HepG2 (cell line): Measurements from ENCODE around the gene POMT2. TPM values are rescaled to one million over a fixed set of nuclear protein-coding genes. Genes with fewer than 3 reads are reported as not detected.
"Not testable (repeated sequence)": the region's sequence is repeated elsewhere in the genome, so short reads cannot be mapped to it uniquely, and the experiment has no call there.

Experiments
- ATAC-seq: fragments of 200-7000 bp; cut with Tn5 transposase; 3 replicates; pipeline ENCODE4 v1.9.1; 2020; ENCODE audit warnings: mild to moderate bottlenecking, moderate library complexity
- BruUV-seq: library from RNA; stranded (reverse); fragments of 400-500 nt; replicated peaks from 2 replicates; lab custom pipeline; 2021; lab: Mats Ljungman, UMichigan
- CTCF ChIA-PET: fragments of 300-600 bp; formaldehyde crosslinking; extraction: SDS; loops from one replicate; lab custom pipeline; 2021; ENCODE audit warnings: low total read pairs, inconsistent platforms, low intra/inter-chr PET ratio; lab: Yijun Ruan, JAX
- POLR2A ChIA-PET: fragments of 350-600 bp; sonication (Branson Sonifier 250); formaldehyde crosslinking; loops from one replicate; lab custom pipeline; 2020; ENCODE audit warnings: antibody characterized with exemption, inconsistent platforms; lab: Yijun Ruan, JAX
- DNase-seq: peaks from one replicate; pipeline ENCODE4 v3.0.0-alpha.2; 2015; ENCODE audit warnings: low spot score
- FAIRE-seq: peaks from 3 replicates; lab custom pipeline; 2011; peaks lifted over from hg19 to GRCh38; lab: Jason Lieb, UNC
- H2AFZ ChIP-seq: one replicate; pipeline ENCODE4 v1.6.1; 2011; ENCODE audit warnings: low read length, inconsistent platforms
- H3K27ac ChIP-seq: fragments of 300-600 bp; 3 replicates; pipeline ENCODE4 v1.8.0; 2011; ENCODE audit warnings: mixed run types, mild to moderate bottlenecking, mixed read lengths, low read length, inconsistent platforms; ENCODE audit not compliant: insufficient read depth; ENCODE audit errors: extremely low read length
- H3K27me3 ChIP-seq, 2 experiments: fragments of 200-600 bp in 1 of 2; 2 replicates in 1 of 2; 3 replicates in 1 of 2; pipeline versions ENCODE4 v1.6.0 to v1.8.0; 2011; ENCODE audit warnings: low read length in 2 of 2, mild to moderate bottlenecking in 2 of 2, moderate library complexity in 2 of 2, inconsistent platforms in 1 of 2; ENCODE audit not compliant: insufficient read depth in 2 of 2, control insufficient read depth in 1 of 2
- H3K36me3 ChIP-seq, 2 experiments: fragments of 200-600 bp in 1 of 2; replicated peaks in 1 of 2; 2 replicates in 1 of 2; 3 replicates in 1 of 2; pipeline versions ENCODE4 v1.5.1 to v1.8.0; 2011; ENCODE audit warnings: low read length in 2 of 2, inconsistent platforms in 1 of 2; ENCODE audit not compliant: insufficient read depth in 2 of 2, control insufficient read depth in 1 of 2
- H3K4me1 ChIP-seq: 2 replicates; pipeline ENCODE4 v1.5.1; 2012; ENCODE audit warnings: low read length, inconsistent platforms; ENCODE audit not compliant: insufficient read depth
- H3K4me2 ChIP-seq: 2 replicates; pipeline ENCODE4 v1.6.0; 2011; ENCODE audit warnings: low read depth, low read length, inconsistent platforms
- H3K4me3 ChIP-seq, 3 experiments: fragments of 200-600 bp in 1 of 3; sonication (generic), shearing (Covaris generic) in 1 of 3; replicated peaks in 1 of 3; 2 replicates each; pipeline ENCODE4 v1.5.1; 2011 to 2016; ENCODE audit warnings: low read length in 3 of 3, inconsistent platforms in 2 of 3, low read depth in 2 of 3, mild to moderate bottlenecking in 2 of 3, control low read depth in 1 of 3, mixed read lengths in 1 of 3; ENCODE audit not compliant: insufficient read depth in 1 of 3
- H3K79me2 ChIP-seq: one replicate; pipeline ENCODE4 v1.6.1; 2011; ENCODE audit warnings: low read length, inconsistent platforms; ENCODE audit not compliant: insufficient read depth
- H3K9ac ChIP-seq: 2 replicates; pipeline ENCODE4 v1.6.0; 2011; ENCODE audit warnings: mild to moderate bottlenecking, low read depth, low read length, inconsistent platforms; ENCODE audit not compliant: insufficient read depth
- H3K9me3 ChIP-seq: 2 replicates; pipeline ENCODE4 v1.5.1; 2012; ENCODE audit warnings: mild to moderate bottlenecking, low read length
- H4K20me1 ChIP-seq: 2 replicates; pipeline ENCODE4 v1.6.0; 2011; ENCODE audit warnings: inconsistent platforms, mild to moderate bottlenecking, low read length, moderate library complexity; ENCODE audit not compliant: insufficient read depth
- FOXC1 ChIP-seq: sonication (generic); formaldehyde crosslinking; IDR thresholded peaks from 2 replicates; pipeline ENCODE4 v1.8.0; 2022; ENCODE audit warnings: mild to moderate bottlenecking, missing genetic modification reagents, borderline replicate concordance
- KLF15 ChIP-seq: sonication (generic); formaldehyde crosslinking; IDR thresholded peaks from 2 replicates; pipeline ENCODE4 v1.8.1; 2023; ENCODE audit warnings: borderline replicate concordance, mild to moderate bottlenecking, inconsistent platforms, missing genetic modification reagents, mixed read lengths
- RBM22 ChIP-seq: fragments of 200-400 bp; formaldehyde crosslinking; optimal IDR thresholded peaks from 2 replicates; pipeline ENCODE3; 2017; ENCODE audit warnings: mild to moderate bottlenecking, low read length, moderate library complexity
- SIN3A ChIP-seq: IDR thresholded peaks from 2 replicates; pipeline ENCODE4 v1.6.1; 2011; ENCODE audit warnings: low read depth, mild to moderate bottlenecking, control low read depth, low read length, borderline replicate concordance
- ZBTB26 ChIP-seq: IDR thresholded peaks from 2 replicates; pipeline ENCODE4 v1.6.1; 2016; ENCODE audit warnings: missing compliant biosample characterization, missing genetic modification reagents, borderline replicate concordance
- ZNF772 ChIP-seq: sonication (generic); formaldehyde crosslinking; IDR thresholded peaks from 2 replicates; pipeline ENCODE4 v1.5.0; 2020; ENCODE audit warnings: mild to moderate bottlenecking, missing genetic modification reagents
- WGBS: methylation state at CpG from one replicate; pipeline ENCODE4 v1.1.6; 2017; ENCODE audit warnings: low lambda C conversion rate; 5-methylcytosine and 5-hydroxymethylcytosine counted together
- in situ Hi-C: cut with HindIII; loops from 2 replicates; pipeline ENCODE4 v1.10.0; 2017; ENCODE audit warnings: low pct_unique_long_range_greater_than_20kb; ENCODE audit not compliant: extremely low pct_ligation_motif_present
- intact Hi-C: fragments of 100-400 bp; cut with micrococcal nuclease; formaldehyde crosslinking; loops from one replicate; pipeline ENCODE4 v1.10.0; 2022; ENCODE audit not compliant: unreplicated experiment
- polyA plus RNA-seq, 8 experiments: library from polyadenylated mRNA; depleted of rRNA in 3 of 8; stranded (reverse) in 7 of 8; unstranded in 1 of 8; fragments of >200 nt; fragmentation: Illumina TruSeq in 4 of 8; extraction: Trizol in 4 of 8; gene quantifications; 2 replicates each; pipeline versions ENCODE4 v1.2.1 to v1.2.3, GENCODE V29; 2011 to 2016; ENCODE audit warnings: low read depth in 4 of 8, missing spikeins in 1 of 8, mixed read lengths in 1 of 8; ENCODE audit not compliant: insufficient read depth in 1 of 8
- total RNA-seq, 5 experiments: library from RNA; depleted of rRNA; stranded (reverse); fragments of >200 nt; fragmentation: Illumina TruSeq; extraction: Trizol; gene quantifications; 2 replicates each; pipeline ENCODE4 v1.2.3, GENCODE V29; 2016; ENCODE audit warnings: low read depth in 1 of 5

The POMT2 gene
- total and polyA plus RNA-seq, 2 of the 13 experiments (the other 11 are each of a cell fraction or from before 2014, with no cell fraction given): 15.3 to 15.9 TPM

- H4K20me1 ChIP-seq: no peaks in the 10 kb centered on the region
- 78% methylated on average over 5 of the region's 5 CpGs for WGBS
- no peak overlapping the region for H2AFZ ChIP-seq
- no peaks in the 10 kb centered on the region for H3K36me3 ChIP-seq
- in situ Hi-C loops (no loop called here), intact Hi-C loops (loop anchor here (5.0 kb wide), 2 partner anchors 55 to 135 kb away; partner anchors contain the start of genes AHSA1, SAMD15, TMED8 and VIPAS39)
- H3K79me2 ChIP-seq: peaks cover 23% of the 10 kb centered on the region
- ATAC-seq: no peak
- FAIRE-seq: peak; percentile 42
- H3K4me3 ChIP-seq: peak overlapping the region in 2 of 3 experiments; percentile 79 to 93; a peak in 4 of 6 replicates
- peaks cover 67% of the 10 kb centered on the region for H3K4me1 ChIP-seq
- ChIA-PET POLR2A (interaction anchor here (1.8 to 3.1 kb wide), 5 partner anchors 8 to 54 kb away, joined by 7 to 37 read pairs (median 12); partner anchors contain the start of genes SAMD15 and TMED8), CTCF (no interaction called here)
- BruUV-seq: no TSS peak
- no peaks in the 10 kb centered on the region for H3K27me3 ChIP-seq
- TF ChIP-seq RBM22 (peak; percentile 32), ZBTB26 (CRISPR knock-in tag) (no peak), SIN3A (no peak), FOXC1 (CRISPR knock-in tag) (no peak)
- DNase-seq: no peak
- H3K4me2 ChIP-seq: peak overlapping the region; percentile 91
- no peaks in the 10 kb centered on the region for H3K9me3 ChIP-seq
- H3K27ac ChIP-seq: peak overlapping the region; percentile 96
- peak overlapping the region; percentile 93 for H3K9ac ChIP-seq
These were observed 1.7 kb upstream of the POMT2 start for GRCh38 chr14:77322250-77322902.

GRCh38 chr14:77319422-77319821, 1.3 kb downstream of the POMT2 start:
- no peak for DNase-seq
- no peak overlapping the region; the same call in 1 of the 2 replicates for H3K9ac ChIP-seq
- peak overlapping the region; percentile 91 for H3K4me2 ChIP-seq
- in situ Hi-C loops (no loop called here), intact Hi-C loops (loop anchor here (5.0 kb wide), 1 partner anchor 233 kb away; no protein-coding TSS in a partner anchor)
- peaks cover 80% of the 10 kb centered on the region for H3K4me1 ChIP-seq
- H3K27me3 ChIP-seq: no peaks in the 10 kb centered on the region
- no peaks in the 10 kb centered on the region for H4K20me1 ChIP-seq
- H3K9me3 ChIP-seq: no peaks in the 10 kb centered on the region
- 57% methylated on average over 4 of the region's 5 CpGs for WGBS
- BruUV-seq: no TSS peak
- no peak for TF ChIP-seq KLF15 (CRISPR knock-in tag)
- TF ChIP-seq ZNF772 (CRISPR knock-in tag): peak; percentile 9; the same call in 1 of the 2 replicates
- FAIRE-seq: no peak
- CTCF ChIA-PET: no interaction called here
- no peaks in the 10 kb centered on the region for H3K36me3 ChIP-seq
- no peak for ATAC-seq
- peaks cover 47% of the 10 kb centered on the region for H3K79me2 ChIP-seq
- H3K27ac ChIP-seq: peak overlapping the region; percentile 96
- peak overlapping the region in 2 of 3 experiments; percentile 79 to 93; a peak in 2 of 6 replicates for H3K4me3 ChIP-seq
- no peak overlapping the region for H2AFZ ChIP-seq
- POLR2A ChIA-PET: interaction anchor here (1.1 to 3.1 kb wide), 2 partner anchors 15 to 19 kb away, joined by 3 to 37 read pairs; no protein-coding TSS in a partner anchor

- CTCF ChIA-PET, H3K27me3 ChIP-seq, H2AFZ ChIP-seq, in situ Hi-C loops, H3K4me3 ChIP-seq, DNase-seq, H3K9ac ChIP-seq, H3K9me3 ChIP-seq, FAIRE-seq, BruUV-seq, H3K36me3 ChIP-seq, H4K20me1 ChIP-seq, ATAC-seq: not testable (repeated sequence)
- WGBS: 96% methylated on average over 11 of the region's 11 CpGs
- Histone ChIP-seq H3K79me2 (peaks cover 49% of the 10 kb centered on the region), H3K4me1 (peaks cover 80% of the 10 kb centered on the region), H3K4me2 (peak overlapping the region; percentile 91), H3K27ac (peak overlapping the region; percentile 63)
- POLR2A ChIA-PET: interaction anchor here (1.1 kb wide), 1 partner anchor 18 kb away, joined by 3 read pairs; no protein-coding TSS in a partner anchor
- intact Hi-C loops: loop anchor here (5.0 kb wide), 1 partner anchor 234 kb away; no protein-coding TSS in a partner anchor
These were observed 1.9 kb downstream of the POMT2 start for GRCh38 chr14:77318756-77319155.
